SK-MEL-5 (cell line): Measurements from ENCODE around the gene CCDC14. TPM values are rescaled to one million over a fixed set of nuclear protein-coding genes. Genes with fewer than 3 reads are reported as not detected.
"Not testable (repeated sequence)": the region's sequence is repeated elsewhere in the genome, so short reads cannot be mapped to it uniquely, and the experiment has no call there.

ENCODE experiments used
- DNase-seq: peaks from one replicate; pipeline ENCODE4 v3.0.0-alpha.2; 2016; ENCODE audit warnings: low read depth, low spot score
- in situ Hi-C: cut with HindIII; loops from 2 replicates; pipeline ENCODE4 v1.10.0; 2016; ENCODE audit warnings: low sequenced_read_pairs, high pct_unique_total_duplicates, low pct_unique_long_range_greater_than_20kb
- polyA plus RNA-seq, 2 experiments: library from polyadenylated mRNA; depleted of rRNA; stranded (reverse); fragments of >200 nt; gene quantifications; 2 replicates each; pipeline ENCODE4 v1.2.3, GENCODE V29; 2015
- total RNA-seq: library from RNA; depleted of rRNA; stranded (reverse); fragments of >200 nt; shearing (Covaris generic); gene quantifications from 2 replicates; pipeline ENCODE4 v1.2.3, GENCODE V29; 2014; rRNA removed

The CCDC14 gene
- 39.0 and 45.4 TPM in 2 replicates for total RNA-seq
- 24.5 and 29.4 TPM in 2 replicates for polyA plus RNA-seq (2015; cell fraction: cytosol; rRNA removed)
- 1,244 and 1,581 TPM in 2 replicates for polyA plus RNA-seq (2015; cell fraction: nucleus; rRNA removed)

GRCh38 chr3:123960781-123961507, at the start of gene CCDC14:
Gene CCDC14 (minus strand): TSS chr3:123961229. CDS start chr3:123961173, 56 bp downstream.
- in situ Hi-C loops: no loop called here

GRCh38 chr3:124008321-124008720, 47.3 kb upstream of the CCDC14 start:
- DNase-seq, in situ Hi-C loops: not testable (repeated sequence)

More at GRCh38 chr3:123960781-123961507, at the start of gene CCDC14:
- DNase-seq: peak; percentile 96

- in situ Hi-C loops: no loop called here
- DNase-seq: no peak
Observed at GRCh38 chr3:124007186-124007585, 46.2 kb upstream of the CCDC14 start.

- DNase-seq, in situ Hi-C loops: not testable (repeated sequence)
Observed at GRCh38 chr3:124002405-124003079, 41.5 kb upstream of the CCDC14 start.

GRCh38 chr3:124001366-124001765, 40.3 kb upstream of the CCDC14 start:
- in situ Hi-C loops, DNase-seq: not testable (repeated sequence)

GRCh38 chr3:123997543-123997942, 36.5 kb upstream of the CCDC14 start:
- in situ Hi-C loops: no loop called here
- no peak for DNase-seq

GRCh38 chr3:123993818-123994217, 32.8 kb upstream of the CCDC14 start:
- no peak for DNase-seq
- in situ Hi-C loops: no loop called here

- in situ Hi-C loops, DNase-seq: not testable (repeated sequence)
Observed at GRCh38 chr3:123991730-123992588, 30.9 kb upstream of the CCDC14 start, which contains the start of gene ROPN1. Gene ROPN1 (minus strand): TSS chr3:123992124. CDS start chr3:123980481, 11,643 bp downstream.

- in situ Hi-C loops: no loop called here
- DNase-seq: no peak
Observed at GRCh38 chr3:123986427-123986826, 25.4 kb upstream of the CCDC14 start.

- DNase-seq: no peak
- in situ Hi-C loops: no loop called here
Observed at GRCh38 chr3:123984957-123985356, 23.9 kb upstream of the CCDC14 start.

GRCh38 chr3:123984350-123984749, 23.3 kb upstream of the CCDC14 start:
- in situ Hi-C loops: no loop called here
- no peak for DNase-seq

GRCh38 chr3:123981317-123981716, 20.3 kb upstream of the CCDC14 start:
- in situ Hi-C loops, DNase-seq: not testable (repeated sequence)

- in situ Hi-C loops: no loop called here
- DNase-seq: no peak
Observed at GRCh38 chr3:123980539-123980938, 19.5 kb upstream of the CCDC14 start.

GRCh38 chr3:123979525-123980501, 18.8 kb upstream of the CCDC14 start:
- peak; percentile 72 for DNase-seq
- in situ Hi-C loops: not testable (repeated sequence)

GRCh38 chr3:123976904-123977303, 15.9 kb upstream of the CCDC14 start:
- DNase-seq: peak; percentile 94
- in situ Hi-C loops: not testable (repeated sequence)

- in situ Hi-C loops: not testable (repeated sequence)
- DNase-seq: peak; percentile 84
Observed at GRCh38 chr3:123976181-123976898, 15.3 kb upstream of the CCDC14 start.
